NB4 (cell line): ENCODE data around the gene SRPRA.

Source experiments
- MYC ChIP-seq: IDR thresholded peaks from 2 replicates; pipeline ENCODE4 v1.6.1; 2011; ENCODE audit warnings: low read depth, low read length
- POLR2A ChIP-seq: IDR thresholded peaks from 2 replicates; pipeline ENCODE4 v1.6.1; 2011; ENCODE audit warnings: mild to moderate bottlenecking; ENCODE audit not compliant: insufficient read length; ENCODE audit errors: extremely low read depth
- TF ChIP-seq, protein P1 (sequence below): IDR thresholded peaks from one replicate; pipeline ENCODE4 v1.5.1; 2012; ENCODE audit warnings: low read depth, low read length
- TF ChIP-seq, protein P2 (sequence below): IDR thresholded peaks from 2 replicates; pipeline ENCODE4 v1.6.1; 2011; ENCODE audit warnings: low read depth, low read length

DNA sequence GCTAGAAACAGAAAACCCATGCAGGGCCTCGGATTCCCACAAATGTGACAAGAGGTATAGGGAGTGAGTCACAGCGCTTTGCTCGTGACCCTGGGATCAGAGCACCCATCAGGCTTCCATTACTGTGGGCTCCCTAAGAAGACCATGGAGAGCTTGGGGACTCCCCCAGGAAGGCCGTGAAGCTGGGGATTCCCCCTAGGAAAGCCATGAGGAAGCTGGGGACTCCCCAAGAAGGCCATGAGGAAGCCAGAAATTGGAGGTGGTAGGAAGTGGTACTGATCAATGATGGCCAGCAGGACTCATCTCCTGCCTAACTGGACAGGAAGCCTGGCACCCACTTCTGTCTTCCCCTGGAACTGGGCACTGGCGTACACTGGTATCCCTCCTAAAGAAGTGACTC, 25.0 kb upstream of the SRPRA start:
- TF ChIP-seq, protein P1, sequence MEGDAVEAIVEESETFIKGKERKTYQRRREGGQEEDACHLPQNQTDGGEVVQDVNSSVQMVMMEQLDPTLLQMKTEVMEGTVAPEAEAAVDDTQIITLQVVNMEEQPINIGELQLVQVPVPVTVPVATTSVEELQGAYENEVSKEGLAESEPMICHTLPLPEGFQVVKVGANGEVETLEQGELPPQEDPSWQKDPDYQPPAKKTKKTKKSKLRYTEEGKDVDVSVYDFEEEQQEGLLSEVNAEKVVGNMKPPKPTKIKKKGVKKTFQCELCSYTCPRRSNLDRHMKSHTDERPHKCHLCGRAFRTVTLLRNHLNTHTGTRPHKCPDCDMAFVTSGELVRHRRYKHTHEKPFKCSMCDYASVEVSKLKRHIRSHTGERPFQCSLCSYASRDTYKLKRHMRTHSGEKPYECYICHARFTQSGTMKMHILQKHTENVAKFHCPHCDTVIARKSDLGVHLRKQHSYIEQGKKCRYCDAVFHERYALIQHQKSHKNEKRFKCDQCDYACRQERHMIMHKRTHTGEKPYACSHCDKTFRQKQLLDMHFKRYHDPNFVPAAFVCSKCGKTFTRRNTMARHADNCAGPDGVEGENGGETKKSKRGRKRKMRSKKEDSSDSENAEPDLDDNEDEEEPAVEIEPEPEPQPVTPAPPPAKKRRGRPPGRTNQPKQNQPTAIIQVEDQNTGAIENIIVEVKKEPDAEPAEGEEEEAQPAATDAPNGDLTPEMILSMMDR: no peak
- TF ChIP-seq, protein P2, sequence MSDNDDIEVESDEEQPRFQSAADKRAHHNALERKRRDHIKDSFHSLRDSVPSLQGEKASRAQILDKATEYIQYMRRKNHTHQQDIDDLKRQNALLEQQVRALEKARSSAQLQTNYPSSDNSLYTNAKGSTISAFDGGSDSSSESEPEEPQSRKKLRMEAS: no peak
- TF ChIP-seq POLR2A (no peak), MYC (no peak)
